ENCODE measurements around the gene TRIM17. TPM values are rescaled to one million over a fixed set of nuclear protein-coding genes. Genes with fewer than 3 reads are reported as not detected.

Gene TRIM17
- total RNA-seq, 4 donors from 2014 or later = not detected

DNA sequence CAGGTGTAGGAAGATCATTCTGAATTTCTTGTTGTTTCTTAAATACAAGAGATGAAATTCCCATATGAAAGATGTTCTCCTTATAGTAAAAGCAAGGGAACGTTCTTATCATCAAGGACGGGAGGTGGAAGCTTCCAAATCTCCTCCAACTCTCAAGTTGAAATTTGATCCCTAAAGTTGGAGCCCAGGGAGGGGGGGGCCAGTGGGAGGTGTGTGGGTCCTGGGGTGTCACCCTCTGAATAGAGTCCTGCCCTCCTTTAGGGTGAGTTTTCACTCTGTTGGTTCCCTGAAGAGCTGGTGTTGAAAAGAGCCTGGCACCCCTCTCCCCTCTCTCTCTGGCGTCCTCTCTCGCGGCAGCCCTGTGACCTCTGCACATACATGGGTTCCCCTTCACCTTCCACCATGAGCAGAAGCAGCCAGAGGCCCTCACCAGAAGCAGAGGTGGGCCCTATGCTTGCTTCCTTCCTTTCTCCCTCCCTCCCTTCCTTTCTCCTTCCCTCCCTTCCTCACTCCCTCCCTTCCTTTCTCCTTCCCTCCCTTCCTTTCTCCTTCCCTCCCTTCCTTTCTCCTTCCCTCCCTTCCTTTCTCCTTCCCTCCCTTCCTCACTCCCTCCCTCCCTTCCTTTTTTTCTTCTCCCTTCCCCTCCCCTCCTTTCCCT, 10.0 kb upstream of the TRIM17 start:
- Histone ChIP-seq H3K4me3 (no peak overlapping the region), H3K9me3 (no peaks in the 10 kb centered on the region), H3K27me3 (peaks cover 15% of the 10 kb centered on the region), H3K36me3 (no peaks in the 10 kb centered on the region), H3K27ac (no peak overlapping the region), H3K4me1 (no peaks in the 10 kb centered on the region)
- no peak for TF ChIP-seq POLR2A (IDR thresholded peaks at IDR 0.05)
- TF ChIP-seq EP300 (IDR thresholded peaks at IDR 0.05; ENCODE audit: low read depth) = no peak
- TF ChIP-seq, protein P1, sequence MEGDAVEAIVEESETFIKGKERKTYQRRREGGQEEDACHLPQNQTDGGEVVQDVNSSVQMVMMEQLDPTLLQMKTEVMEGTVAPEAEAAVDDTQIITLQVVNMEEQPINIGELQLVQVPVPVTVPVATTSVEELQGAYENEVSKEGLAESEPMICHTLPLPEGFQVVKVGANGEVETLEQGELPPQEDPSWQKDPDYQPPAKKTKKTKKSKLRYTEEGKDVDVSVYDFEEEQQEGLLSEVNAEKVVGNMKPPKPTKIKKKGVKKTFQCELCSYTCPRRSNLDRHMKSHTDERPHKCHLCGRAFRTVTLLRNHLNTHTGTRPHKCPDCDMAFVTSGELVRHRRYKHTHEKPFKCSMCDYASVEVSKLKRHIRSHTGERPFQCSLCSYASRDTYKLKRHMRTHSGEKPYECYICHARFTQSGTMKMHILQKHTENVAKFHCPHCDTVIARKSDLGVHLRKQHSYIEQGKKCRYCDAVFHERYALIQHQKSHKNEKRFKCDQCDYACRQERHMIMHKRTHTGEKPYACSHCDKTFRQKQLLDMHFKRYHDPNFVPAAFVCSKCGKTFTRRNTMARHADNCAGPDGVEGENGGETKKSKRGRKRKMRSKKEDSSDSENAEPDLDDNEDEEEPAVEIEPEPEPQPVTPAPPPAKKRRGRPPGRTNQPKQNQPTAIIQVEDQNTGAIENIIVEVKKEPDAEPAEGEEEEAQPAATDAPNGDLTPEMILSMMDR (IDR thresholded peaks at IDR 0.05) = no peak
- TF ChIP-seq POLR2AphosphoS5 (IDR thresholded peaks at IDR 0.05) = no peak
- 70 to 80% methylated on average over 4 to 5 of the region's 5 CpGs for WGBS, 2 donors (ENCODE audit: low coverage in 1 of 2)
- DNase-seq = no peak
- intact Hi-C loops (cut with DNase I; ENCODE audit: low total_unique reads) (no loop called here), in situ Hi-C loops (cut with MboI; ENCODE audit: low pct_ligation_motif_present in 1 of 4, low pct_unique_long_range_greater_than_20kb in 1 of 4, low sequenced_read_pairs in 3 of 4) (no loop called here)

DNA sequence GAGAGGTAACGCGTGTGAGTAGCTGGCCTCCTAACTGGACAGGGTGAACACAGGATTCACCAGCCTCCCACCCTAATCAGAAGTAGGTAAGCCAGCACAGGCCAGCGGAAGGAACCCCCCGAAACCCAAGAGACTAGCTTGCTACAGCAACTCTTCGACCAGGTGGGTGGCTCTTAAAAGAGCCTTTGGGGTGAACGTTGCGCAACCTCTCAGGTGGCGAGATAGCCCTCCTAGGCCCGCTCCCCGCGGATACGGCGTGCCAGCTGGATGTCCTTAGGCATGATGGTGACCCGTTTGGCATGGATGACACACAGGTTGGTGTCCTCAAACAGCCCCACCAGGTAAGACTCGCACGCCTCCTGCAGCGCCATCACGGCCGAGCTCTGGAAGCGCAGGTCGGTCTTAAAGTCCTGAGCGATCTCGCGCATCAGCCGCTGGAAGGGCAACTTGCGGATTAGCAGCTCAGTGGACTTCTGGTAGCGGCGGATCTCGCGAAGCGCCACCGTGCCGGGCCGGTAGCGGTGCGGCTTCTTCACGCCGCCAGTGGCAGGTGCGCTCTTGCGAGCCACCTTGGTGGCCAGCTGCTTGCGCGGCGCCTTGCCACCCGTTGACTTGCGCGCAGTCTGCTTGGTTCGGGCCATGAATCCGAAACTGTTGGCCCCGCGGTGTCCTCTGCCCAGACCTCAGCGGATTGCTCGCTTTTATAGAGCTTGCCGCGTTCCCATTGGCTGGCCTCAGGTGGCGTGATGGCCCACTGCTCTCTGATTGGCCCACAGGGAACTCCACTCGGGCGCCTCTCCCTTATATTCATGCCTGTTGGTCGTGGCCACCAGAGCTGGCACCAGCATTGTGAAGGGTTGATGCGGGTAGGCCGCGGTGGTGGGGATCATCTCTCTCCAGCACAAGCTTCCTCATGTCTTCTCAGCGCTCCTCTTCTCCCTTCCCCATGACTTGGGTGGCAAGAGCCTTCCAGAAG, 8.3 kb upstream of the TRIM17 start:
- in situ Hi-C loops (cut with MboI; ENCODE audit: low pct_ligation_motif_present in 1 of 4, low pct_unique_long_range_greater_than_20kb in 1 of 4, low sequenced_read_pairs in 3 of 4) = no loop called here
- WGBS, 2 donors (ENCODE audit: low coverage in 1 of 2) = 97% methylated on average over 60 of the region's 62 CpGs; no CpG with 5 or more reads in 1 of the 2 donors

DNA sequence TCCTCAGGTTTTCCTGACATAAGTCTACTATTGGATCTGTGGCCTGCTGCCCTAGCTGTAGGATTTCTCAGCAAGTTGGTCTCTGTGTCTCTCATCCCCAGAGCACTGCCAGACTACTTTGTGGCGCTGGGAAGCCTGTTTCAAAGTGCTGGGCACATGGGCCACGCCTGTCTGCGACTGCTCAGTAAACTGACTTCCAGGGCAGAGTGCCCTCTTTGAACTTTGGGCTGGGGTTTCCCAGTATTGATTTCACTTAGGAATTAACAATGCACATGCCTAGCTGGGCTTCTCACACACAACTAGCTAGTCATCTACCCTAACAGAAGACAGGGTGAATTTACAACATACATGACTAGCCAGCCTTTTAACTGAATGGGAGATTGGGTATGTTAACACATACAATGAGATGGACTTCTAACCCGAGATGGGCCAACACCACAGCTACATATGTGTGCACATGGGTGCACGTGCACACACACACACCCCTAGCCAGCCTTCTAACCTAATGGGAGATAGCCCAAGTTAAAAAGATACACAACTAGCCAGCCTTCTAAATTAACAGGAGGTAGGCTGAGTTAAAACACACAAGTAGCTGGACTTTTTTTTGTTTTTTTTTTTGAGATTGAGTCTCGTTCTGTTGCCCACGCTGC, 6.9 kb upstream of the TRIM17 start:
- Histone ChIP-seq H3K4me3 (no peak overlapping the region), H3K4me1 (no peaks in the 10 kb centered on the region), H3K27ac (no peak overlapping the region), H3K27me3 (no peaks in the 10 kb centered on the region), H3K9me3 (no peaks in the 10 kb centered on the region), H3K36me3 (no peaks in the 10 kb centered on the region)
- in situ Hi-C loops (cut with MboI; ENCODE audit: low pct_ligation_motif_present in 1 of 4, low pct_unique_long_range_greater_than_20kb in 1 of 4, low sequenced_read_pairs in 3 of 4) = no loop called here
- intact Hi-C loops (cut with DNase I; ENCODE audit: low total_unique reads) = no loop called here
- DNase-seq = no peak
- 60% methylated on average over 7 of the region's 7 CpGs; no CpG with 5 or more reads in 1 of the 2 donors for WGBS, 2 donors (ENCODE audit: low coverage in 1 of 2)
- TF ChIP-seq POLR2A (IDR thresholded peaks at IDR 0.05) (no peak), POLR2AphosphoS5 (IDR thresholded peaks at IDR 0.05) (no peak)
- TF ChIP-seq, protein P1 (IDR thresholded peaks at IDR 0.05) = no peak

More for the DNA sequence above, 8.3 kb upstream of the TRIM17 start:
- H3K36me3 ChIP-seq = no peaks in the 10 kb centered on the region
- no peaks in the 10 kb centered on the region for H3K4me1 ChIP-seq
- no peak overlapping the region for H3K4me3 ChIP-seq
- no peaks in the 10 kb centered on the region for H3K27me3 ChIP-seq
- no peak for DNase-seq
- intact Hi-C loops (cut with DNase I; ENCODE audit: low total_unique reads) = no loop called here
- no peaks in the 10 kb centered on the region for H3K9me3 ChIP-seq
- no peak overlapping the region for H3K27ac ChIP-seq
- TF ChIP-seq, protein P1 (IDR thresholded peaks at IDR 0.05) = no peak
- no peak for TF ChIP-seq POLR2A (IDR thresholded peaks at IDR 0.05)
- no peak for TF ChIP-seq POLR2AphosphoS5 (IDR thresholded peaks at IDR 0.05)
- no peak for TF ChIP-seq EP300 (IDR thresholded peaks at IDR 0.05; ENCODE audit: low read depth)
